WTC11 (cell line): ENCODE results near the gene CYP27B1. TPM values are rescaled to one million over a fixed set of nuclear protein-coding genes. Genes with fewer than 3 reads are reported as not detected.

Experiments
- AR ChIP-seq: fragments of 250-450 bp; sonication (Bioruptor Pico); IDR thresholded peaks from 2 replicates; pipeline ENCODE4 v1.9.0; 2021; ENCODE audit warnings: mild to moderate bottlenecking
- ATF1 ChIP-seq: sonication (generic); formaldehyde crosslinking; IDR thresholded peaks from 2 replicates; pipeline ENCODE4 v1.8.1; 2023; ENCODE audit warnings: mild to moderate bottlenecking, moderate library complexity, missing genetic modification reagents
- CREB1 ChIP-seq: sonication (generic); formaldehyde crosslinking; IDR thresholded peaks from 2 replicates; pipeline ENCODE4 v1.8.0; 2023; ENCODE audit warnings: mild to moderate bottlenecking, missing genetic modification reagents
- ELF4 ChIP-seq: sonication (generic); formaldehyde crosslinking; IDR thresholded peaks from 2 replicates; pipeline ENCODE4 v1.8.1; 2022; ENCODE audit warnings: low read depth, mild to moderate bottlenecking, moderate library complexity, missing genetic modification reagents
- EMX1 ChIP-seq: fragments of 250-450 bp; sonication (Bioruptor Pico); IDR thresholded peaks from 2 replicates; pipeline ENCODE4 v1.8.0; 2021; ENCODE audit warnings: mild to moderate bottlenecking
- IRF2 ChIP-seq: sonication (generic); formaldehyde crosslinking; IDR thresholded peaks from 2 replicates; pipeline ENCODE4 v1.8.0; 2022; ENCODE audit warnings: low read depth, missing genetic modification reagents, borderline replicate concordance
- JAZF1 ChIP-seq: fragments of 250-450 bp; sonication (Bioruptor Pico); IDR thresholded peaks from 2 replicates; pipeline ENCODE4 v1.9.0; 2021; ENCODE audit warnings: moderate library complexity, mild to moderate bottlenecking, inconsistent platforms
- KAT7 ChIP-seq: sonication (generic); formaldehyde crosslinking; IDR thresholded peaks from 2 replicates; pipeline ENCODE4 v1.8.1; 2023; ENCODE audit warnings: missing genetic modification reagents, mild to moderate bottlenecking, borderline replicate concordance
- NFATC4 ChIP-seq: fragments of 250-450 bp; sonication (Bioruptor Pico); IDR thresholded peaks from 2 replicates; pipeline ENCODE4 v1.9.0; 2021; ENCODE audit warnings: mild to moderate bottlenecking
- NR1H2 ChIP-seq: sonication (generic); formaldehyde crosslinking; IDR thresholded peaks from 2 replicates; pipeline ENCODE4 v1.9.0; 2021; ENCODE audit warnings: mild to moderate bottlenecking, moderate library complexity, missing genetic modification reagents
- NR3C1 ChIP-seq: sonication (generic); formaldehyde crosslinking; conservative IDR thresholded peaks from 2 replicates; pipeline ENCODE4 v1.8.1; 2023; ENCODE audit warnings: low read depth, mild to moderate bottlenecking, missing genetic modification reagents
- OVOL2 ChIP-seq: fragments of 250-450 bp; sonication (Bioruptor Pico); IDR thresholded peaks from 2 replicates; pipeline ENCODE4 v1.9.0; 2021; ENCODE audit warnings: mild to moderate bottlenecking, borderline replicate concordance
- SOX15 ChIP-seq: fragments of 250-450 bp; sonication (Bioruptor Pico); IDR thresholded peaks from 2 replicates; pipeline ENCODE4 v1.9.0; 2021; ENCODE audit warnings: mild to moderate bottlenecking
- TEAD4 ChIP-seq: sonication (generic); formaldehyde crosslinking; IDR thresholded peaks from 2 replicates; pipeline ENCODE4 v1.8.0; 2022; ENCODE audit warnings: mild to moderate bottlenecking, missing genetic modification reagents
- TP53 ChIP-seq: sonication (generic); formaldehyde crosslinking; IDR thresholded peaks from 2 replicates; pipeline ENCODE4 v1.8.1; 2023; ENCODE audit warnings: mild to moderate bottlenecking, missing genetic modification reagents
- ZNF138 ChIP-seq: sonication (generic); formaldehyde crosslinking; conservative IDR thresholded peaks from 2 replicates; pipeline ENCODE4 v1.8.1; 2022; ENCODE audit warnings: mild to moderate bottlenecking, moderate library complexity, missing genetic modification reagents
- ZNF396 ChIP-seq: fragments of 250-450 bp; sonication (Bioruptor Pico); IDR thresholded peaks from 2 replicates; pipeline ENCODE4 v1.8.0; 2021; ENCODE audit warnings: mild to moderate bottlenecking, moderate library complexity, borderline replicate concordance
- ZNF416 ChIP-seq: fragments of 250-450 bp; sonication (Bioruptor Pico); IDR thresholded peaks from 2 replicates; pipeline ENCODE4 v1.9.0; 2021; ENCODE audit warnings: mild to moderate bottlenecking, inconsistent platforms
- ZNF671 ChIP-seq: fragments of 250-450 bp; sonication (Bioruptor Pico); IDR thresholded peaks from 2 replicates; pipeline ENCODE4 v1.8.0; 2021; ENCODE audit warnings: mild to moderate bottlenecking
- total RNA-seq: library from RNA; stranded (reverse); gene quantifications from 3 replicates; pipeline ENCODE4 v1.2.3, GENCODE V29; 2021
- TF ChIP-seq, protein P1 (sequence below): fragments of 250-450 bp; sonication (Bioruptor Pico); IDR thresholded peaks from 2 replicates; pipeline ENCODE4 v1.9.0; 2021; ENCODE audit warnings: moderate library complexity, mild to moderate bottlenecking, inconsistent platforms, borderline replicate concordance
- TF ChIP-seq, protein P2 (sequence below): sonication (generic); formaldehyde crosslinking; conservative IDR thresholded peaks from 2 replicates; pipeline ENCODE4 v1.8.1; 2023; ENCODE audit warnings: mild to moderate bottlenecking, low read depth, missing genetic modification reagents, moderate library complexity
- TF ChIP-seq, protein P3 (sequence below): fragments of 200-600 bp; IDR thresholded peaks from 2 replicates; pipeline ENCODE4 v1.8.0; 2022; ENCODE audit warnings: antibody characterized with exemption
- TF ChIP-seq, protein P4 (sequence below): fragments of 250-450 bp; sonication (Bioruptor Pico); IDR thresholded peaks from 2 replicates; pipeline ENCODE4 v2.1.2; 2022; ENCODE audit warnings: mild to moderate bottlenecking, moderate library complexity
- TF ChIP-seq, protein P5 (sequence below): sonication (generic); formaldehyde crosslinking; IDR thresholded peaks from 2 replicates; pipeline ENCODE4 v1.8.1; 2023; ENCODE audit warnings: mild to moderate bottlenecking, moderate library complexity, missing genetic modification reagents
- TF ChIP-seq, protein P6 (sequence below): sonication (generic); formaldehyde crosslinking; IDR thresholded peaks from 2 replicates; pipeline ENCODE4 v1.8.1; 2022; ENCODE audit warnings: missing genetic modification reagents, borderline replicate concordance
- TF ChIP-seq, protein P7 (sequence below): sonication (generic); formaldehyde crosslinking; IDR thresholded peaks from 2 replicates; pipeline ENCODE4 v1.8.0; 2022; ENCODE audit warnings: mild to moderate bottlenecking, missing genetic modification reagents

Gene CYP27B1
- total RNA-seq, 1 experiment from 2014 or later: 2.1 TPM

DNA sequence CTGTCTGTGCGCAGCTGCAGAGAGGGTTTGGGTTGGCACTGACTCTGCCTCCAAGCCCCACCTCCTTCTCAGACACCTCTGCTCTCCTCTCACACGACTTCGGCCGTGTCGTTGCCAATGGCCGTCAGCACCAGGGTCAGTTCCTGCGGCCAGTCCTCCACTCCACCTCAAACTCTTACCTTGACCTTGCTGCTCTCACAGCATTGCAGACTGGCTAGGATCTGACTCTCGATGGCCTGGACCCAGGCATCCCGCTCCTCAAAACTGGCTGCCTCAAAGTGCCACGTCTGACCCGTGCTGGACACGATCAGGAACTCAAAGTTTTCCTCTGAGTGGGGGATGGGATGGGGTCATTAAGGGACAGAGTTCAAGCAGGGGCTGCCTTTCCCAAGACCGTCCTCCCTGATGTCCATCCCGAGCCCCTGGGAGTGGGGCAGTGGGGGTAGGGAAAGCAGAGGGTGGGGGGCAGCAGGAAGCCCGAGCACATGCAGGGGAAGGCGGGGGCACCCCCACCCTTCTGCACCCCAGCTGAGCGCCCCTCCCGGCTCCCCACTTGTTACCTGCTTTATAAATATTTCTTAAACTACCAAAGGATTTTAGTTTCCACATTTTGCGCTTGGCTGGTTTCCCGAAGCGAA, 39.0 kb downstream of the CYP27B1 start (continued):
- TF ChIP-seq, protein P1, sequence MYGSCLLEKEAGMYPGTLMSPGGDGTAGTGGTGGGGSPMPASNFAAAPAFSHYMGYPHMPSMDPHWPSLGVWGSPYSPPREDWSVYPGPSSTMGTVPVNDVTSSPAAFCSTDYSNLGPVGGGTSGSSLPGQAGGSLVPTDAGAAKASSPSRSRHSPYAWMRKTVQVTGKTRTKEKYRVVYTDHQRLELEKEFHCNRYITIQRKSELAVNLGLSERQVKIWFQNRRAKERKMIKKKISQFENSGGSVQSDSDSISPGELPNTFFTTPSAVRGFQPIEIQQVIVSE (CRISPR knock-in tag): no peak
- TF ChIP-seq ATF1 (no peak), NR1H2 (CRISPR knock-in tag) (no peak), NFATC4 (CRISPR knock-in tag) (no peak), TEAD4 (CRISPR knock-in tag) (no peak), JAZF1 (CRISPR knock-in tag) (no peak), ZNF138 (CRISPR knock-in tag) (no peak), SOX15 (no peak), TP53 (CRISPR knock-in tag) (peak; percentile 72), CREB1 (no peak; the same call in 1 of the 2 replicates), ELF4 (CRISPR knock-in tag) (no peak), AR (CRISPR knock-in tag) (no peak), OVOL2 (CRISPR knock-in tag) (no peak), ZNF416 (no peak), ZNF671 (CRISPR knock-in tag) (no peak), EMX1 (CRISPR knock-in tag) (no peak), NR3C1 (no peak), IRF2 (CRISPR knock-in tag) (no peak), ZNF396 (CRISPR knock-in tag) (no peak), KAT7 (no peak)
- TF ChIP-seq, protein P2, sequence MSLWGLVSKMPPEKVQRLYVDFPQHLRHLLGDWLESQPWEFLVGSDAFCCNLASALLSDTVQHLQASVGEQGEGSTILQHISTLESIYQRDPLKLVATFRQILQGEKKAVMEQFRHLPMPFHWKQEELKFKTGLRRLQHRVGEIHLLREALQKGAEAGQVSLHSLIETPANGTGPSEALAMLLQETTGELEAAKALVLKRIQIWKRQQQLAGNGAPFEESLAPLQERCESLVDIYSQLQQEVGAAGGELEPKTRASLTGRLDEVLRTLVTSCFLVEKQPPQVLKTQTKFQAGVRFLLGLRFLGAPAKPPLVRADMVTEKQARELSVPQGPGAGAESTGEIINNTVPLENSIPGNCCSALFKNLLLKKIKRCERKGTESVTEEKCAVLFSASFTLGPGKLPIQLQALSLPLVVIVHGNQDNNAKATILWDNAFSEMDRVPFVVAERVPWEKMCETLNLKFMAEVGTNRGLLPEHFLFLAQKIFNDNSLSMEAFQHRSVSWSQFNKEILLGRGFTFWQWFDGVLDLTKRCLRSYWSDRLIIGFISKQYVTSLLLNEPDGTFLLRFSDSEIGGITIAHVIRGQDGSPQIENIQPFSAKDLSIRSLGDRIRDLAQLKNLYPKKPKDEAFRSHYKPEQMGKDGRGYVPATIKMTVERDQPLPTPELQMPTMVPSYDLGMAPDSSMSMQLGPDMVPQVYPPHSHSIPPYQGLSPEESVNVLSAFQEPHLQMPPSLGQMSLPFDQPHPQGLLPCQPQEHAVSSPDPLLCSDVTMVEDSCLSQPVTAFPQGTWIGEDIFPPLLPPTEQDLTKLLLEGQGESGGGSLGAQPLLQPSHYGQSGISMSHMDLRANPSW (CRISPR knock-in tag): peak; percentile 88; the same call in 1 of the 2 replicates
- TF ChIP-seq, protein P3, sequence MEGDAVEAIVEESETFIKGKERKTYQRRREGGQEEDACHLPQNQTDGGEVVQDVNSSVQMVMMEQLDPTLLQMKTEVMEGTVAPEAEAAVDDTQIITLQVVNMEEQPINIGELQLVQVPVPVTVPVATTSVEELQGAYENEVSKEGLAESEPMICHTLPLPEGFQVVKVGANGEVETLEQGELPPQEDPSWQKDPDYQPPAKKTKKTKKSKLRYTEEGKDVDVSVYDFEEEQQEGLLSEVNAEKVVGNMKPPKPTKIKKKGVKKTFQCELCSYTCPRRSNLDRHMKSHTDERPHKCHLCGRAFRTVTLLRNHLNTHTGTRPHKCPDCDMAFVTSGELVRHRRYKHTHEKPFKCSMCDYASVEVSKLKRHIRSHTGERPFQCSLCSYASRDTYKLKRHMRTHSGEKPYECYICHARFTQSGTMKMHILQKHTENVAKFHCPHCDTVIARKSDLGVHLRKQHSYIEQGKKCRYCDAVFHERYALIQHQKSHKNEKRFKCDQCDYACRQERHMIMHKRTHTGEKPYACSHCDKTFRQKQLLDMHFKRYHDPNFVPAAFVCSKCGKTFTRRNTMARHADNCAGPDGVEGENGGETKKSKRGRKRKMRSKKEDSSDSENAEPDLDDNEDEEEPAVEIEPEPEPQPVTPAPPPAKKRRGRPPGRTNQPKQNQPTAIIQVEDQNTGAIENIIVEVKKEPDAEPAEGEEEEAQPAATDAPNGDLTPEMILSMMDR: no peak
- TF ChIP-seq, protein P4, sequence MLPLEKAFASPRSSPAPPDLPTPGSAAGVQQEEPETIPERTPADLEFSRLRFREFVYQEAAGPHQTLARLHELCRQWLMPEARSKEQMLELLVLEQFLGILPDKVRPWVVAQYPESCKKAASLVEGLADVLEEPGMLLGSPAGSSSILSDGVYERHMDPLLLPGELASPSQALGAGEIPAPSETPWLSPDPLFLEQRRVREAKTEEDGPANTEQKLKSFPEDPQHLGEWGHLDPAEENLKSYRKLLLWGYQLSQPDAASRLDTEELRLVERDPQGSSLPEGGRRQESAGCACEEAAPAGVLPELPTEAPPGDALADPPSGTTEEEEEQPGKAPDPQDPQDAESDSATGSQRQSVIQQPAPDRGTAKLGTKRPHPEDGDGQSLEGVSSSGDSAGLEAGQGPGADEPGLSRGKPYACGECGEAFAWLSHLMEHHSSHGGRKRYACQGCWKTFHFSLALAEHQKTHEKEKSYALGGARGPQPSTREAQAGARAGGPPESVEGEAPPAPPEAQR (CRISPR knock-in tag): no peak
- TF ChIP-seq, protein P5, sequence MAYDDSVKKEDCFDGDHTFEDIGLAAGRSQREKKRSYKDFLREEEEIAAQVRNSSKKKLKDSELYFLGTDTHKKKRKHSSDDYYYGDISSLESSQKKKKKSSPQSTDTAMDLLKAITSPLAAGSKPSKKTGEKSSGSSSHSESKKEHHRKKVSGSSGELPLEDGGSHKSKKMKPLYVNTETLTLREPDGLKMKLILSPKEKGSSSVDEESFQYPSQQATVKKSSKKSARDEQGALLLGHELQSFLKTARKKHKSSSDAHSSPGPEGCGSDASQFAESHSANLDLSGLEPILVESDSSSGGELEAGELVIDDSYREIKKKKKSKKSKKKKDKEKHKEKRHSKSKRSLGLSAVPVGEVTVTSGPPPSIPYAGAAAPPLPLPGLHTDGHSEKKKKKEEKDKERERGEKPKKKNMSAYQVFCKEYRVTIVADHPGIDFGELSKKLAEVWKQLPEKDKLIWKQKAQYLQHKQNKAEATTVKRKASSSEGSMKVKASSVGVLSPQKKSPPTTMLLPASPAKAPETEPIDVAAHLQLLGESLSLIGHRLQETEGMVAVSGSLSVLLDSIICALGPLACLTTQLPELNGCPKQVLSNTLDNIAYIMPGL (CRISPR knock-in tag): no peak
- TF ChIP-seq, protein P6, sequence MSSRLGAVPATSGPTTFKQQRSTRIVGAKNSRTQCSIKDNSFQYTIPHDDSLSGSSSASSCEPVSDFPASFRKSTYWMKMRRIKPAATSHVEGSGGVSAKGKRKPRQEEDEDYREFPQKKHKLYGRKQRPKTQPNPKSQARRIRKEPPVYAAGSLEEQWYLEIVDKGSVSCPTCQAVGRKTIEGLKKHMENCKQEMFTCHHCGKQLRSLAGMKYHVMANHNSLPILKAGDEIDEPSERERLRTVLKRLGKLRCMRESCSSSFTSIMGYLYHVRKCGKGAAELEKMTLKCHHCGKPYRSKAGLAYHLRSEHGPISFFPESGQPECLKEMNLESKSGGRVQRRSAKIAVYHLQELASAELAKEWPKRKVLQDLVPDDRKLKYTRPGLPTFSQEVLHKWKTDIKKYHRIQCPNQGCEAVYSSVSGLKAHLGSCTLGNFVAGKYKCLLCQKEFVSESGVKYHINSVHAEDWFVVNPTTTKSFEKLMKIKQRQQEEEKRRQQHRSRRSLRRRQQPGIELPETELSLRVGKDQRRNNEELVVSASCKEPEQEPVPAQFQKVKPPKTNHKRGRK (CRISPR knock-in tag): no peak
- TF ChIP-seq, protein P7, sequence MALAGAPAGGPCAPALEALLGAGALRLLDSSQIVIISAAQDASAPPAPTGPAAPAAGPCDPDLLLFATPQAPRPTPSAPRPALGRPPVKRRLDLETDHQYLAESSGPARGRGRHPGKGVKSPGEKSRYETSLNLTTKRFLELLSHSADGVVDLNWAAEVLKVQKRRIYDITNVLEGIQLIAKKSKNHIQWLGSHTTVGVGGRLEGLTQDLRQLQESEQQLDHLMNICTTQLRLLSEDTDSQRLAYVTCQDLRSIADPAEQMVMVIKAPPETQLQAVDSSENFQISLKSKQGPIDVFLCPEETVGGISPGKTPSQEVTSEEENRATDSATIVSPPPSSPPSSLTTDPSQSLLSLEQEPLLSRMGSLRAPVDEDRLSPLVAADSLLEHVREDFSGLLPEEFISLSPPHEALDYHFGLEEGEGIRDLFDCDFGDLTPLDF: no peak
